Measurements from ENCODE around the gene C11orf21.

DNA sequence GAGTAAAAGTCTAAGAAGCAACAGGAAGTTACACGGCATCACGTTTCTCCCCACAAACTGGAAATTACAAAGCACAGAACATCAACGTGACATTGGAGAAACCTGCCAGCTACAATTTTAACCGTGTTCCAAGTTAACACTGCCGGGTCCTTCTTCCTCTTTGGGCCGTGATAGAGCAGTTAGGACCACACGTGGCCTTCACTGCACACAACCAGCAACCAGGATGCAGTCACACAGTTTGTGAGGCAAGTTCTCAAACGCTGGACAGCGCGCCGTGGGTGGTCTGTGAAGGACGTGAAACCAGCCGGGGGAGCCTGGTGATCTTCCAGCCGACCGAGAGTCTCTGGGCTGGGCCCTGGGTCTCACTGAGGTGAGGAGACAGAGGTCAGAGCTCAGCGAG lies 14.6 kb downstream of the C11orf21 start:
- TF ChIP-seq, protein P1, sequence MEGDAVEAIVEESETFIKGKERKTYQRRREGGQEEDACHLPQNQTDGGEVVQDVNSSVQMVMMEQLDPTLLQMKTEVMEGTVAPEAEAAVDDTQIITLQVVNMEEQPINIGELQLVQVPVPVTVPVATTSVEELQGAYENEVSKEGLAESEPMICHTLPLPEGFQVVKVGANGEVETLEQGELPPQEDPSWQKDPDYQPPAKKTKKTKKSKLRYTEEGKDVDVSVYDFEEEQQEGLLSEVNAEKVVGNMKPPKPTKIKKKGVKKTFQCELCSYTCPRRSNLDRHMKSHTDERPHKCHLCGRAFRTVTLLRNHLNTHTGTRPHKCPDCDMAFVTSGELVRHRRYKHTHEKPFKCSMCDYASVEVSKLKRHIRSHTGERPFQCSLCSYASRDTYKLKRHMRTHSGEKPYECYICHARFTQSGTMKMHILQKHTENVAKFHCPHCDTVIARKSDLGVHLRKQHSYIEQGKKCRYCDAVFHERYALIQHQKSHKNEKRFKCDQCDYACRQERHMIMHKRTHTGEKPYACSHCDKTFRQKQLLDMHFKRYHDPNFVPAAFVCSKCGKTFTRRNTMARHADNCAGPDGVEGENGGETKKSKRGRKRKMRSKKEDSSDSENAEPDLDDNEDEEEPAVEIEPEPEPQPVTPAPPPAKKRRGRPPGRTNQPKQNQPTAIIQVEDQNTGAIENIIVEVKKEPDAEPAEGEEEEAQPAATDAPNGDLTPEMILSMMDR (conservative IDR thresholded peaks at IDR 0.05 in 1 of 2, IDR thresholded peaks at IDR 0.05 in 1 of 2; ENCODE audit: extremely low read depth in 1 of 2, insufficient read depth in 1 of 2, low read depth in 1 of 2, low read length in 2 of 2): no peak
- TF ChIP-seq EZH2 (IDR thresholded peaks at IDR 0.05; ENCODE audit: borderline replicate concordance, low read length): no peak
